Limb (tissue), 2 donors: ENCODE data around the gene TMEM273.

Experiments
- DNase-seq, 2 donors: peaks; one replicate each; pipeline ENCODE4 v3.0.0-alpha.2; 2016; ENCODE audit errors: extremely low spot score in 2 of 2

TMEM273 gene

GRCh38 chr10:49116509-49117375 is 71.4 kb downstream of the TMEM273 start:
- no peak for DNase-seq

- no peak for DNase-seq
Measured at GRCh38 chr10:49115796-49116508, 72.2 kb downstream of the TMEM273 start.

- peak; percentile 60 to 76 for DNase-seq
Measured at GRCh38 chr10:49115015-49115795, 73.0 kb downstream of the TMEM273 start, which contains the start of gene VSTM4. Gene VSTM4, minus strand, starts transcription at chr10:49115522. Its CDS starts 37 bp downstream, at chr10:49115485.

GRCh38 chr10:49114718-49115014 is 73.5 kb downstream of the TMEM273 start:
- no peak for DNase-seq

GRCh38 chr10:49113741-49114141 is 74.5 kb downstream of the TMEM273 start:
- no peak for DNase-seq

- no peak for DNase-seq
Measured at GRCh38 chr10:49112851-49113250, 75.3 kb downstream of the TMEM273 start.

- no peak for DNase-seq
Measured at GRCh38 chr10:49112098-49112497, 76.1 kb downstream of the TMEM273 start.

- DNase-seq = no peak
Measured at GRCh38 chr10:49111320-49111698, 76.9 kb downstream of the TMEM273 start.

GRCh38 chr10:49110684-49111319 is 77.4 kb downstream of the TMEM273 start:
- DNase-seq = no peak

- peak; percentile 76 to 87 for DNase-seq
Measured at GRCh38 chr10:49109669-49110340, 78.4 kb downstream of the TMEM273 start.

GRCh38 chr10:49108656-49109055 is 79.5 kb downstream of the TMEM273 start:
- no peak for DNase-seq

- DNase-seq = no peak
Measured at GRCh38 chr10:49107887-49108267, 80.3 kb downstream of the TMEM273 start.

GRCh38 chr10:49107111-49107886 is 80.9 kb downstream of the TMEM273 start:
- no peak for DNase-seq

GRCh38 chr10:49106451-49106850 is 81.7 kb downstream of the TMEM273 start:
- DNase-seq = no peak

GRCh38 chr10:49105076-49105475 is 83.1 kb downstream of the TMEM273 start:
- DNase-seq = no peak
